K562 (cell line): ENCODE results near the gene CALCOCO2. TPM values are rescaled to one million over a fixed set of nuclear protein-coding genes. Genes with fewer than 3 reads are reported as not detected.

ENCODE experiments used
- E2F4 ChIP-seq: sonication (generic); formaldehyde crosslinking; IDR thresholded peaks from 2 replicates; pipeline ENCODE4 v1.8.0; 2022; ENCODE audit warnings: mild to moderate bottlenecking, low read depth, missing genetic modification reagents
- GATAD2B ChIP-seq: fragments of 450-650 bp; IDR thresholded peaks from 2 replicates; pipeline ENCODE4 v1.6.1; 2017; ENCODE audit warnings: mild to moderate bottlenecking, borderline replicate concordance
- KAT8 ChIP-seq: fragments of 450-650 bp; IDR thresholded peaks from 2 replicates; pipeline ENCODE4 v1.6.1; 2016; ENCODE audit warnings: low read depth, mild to moderate bottlenecking
- MAZ ChIP-seq, 2 experiments: fragments of 450-650 bp in 1 of 2; sonication (generic) in 1 of 2; formaldehyde crosslinking; IDR thresholded peaks in 1 of 2; conservative IDR thresholded peaks in 1 of 2; 2 replicates each; pipeline versions ENCODE4 v1.4.0 to v1.5.0; 2020; ENCODE audit warnings: mild to moderate bottlenecking in 1 of 2, missing genetic modification reagents in 1 of 2
- NR2C1 ChIP-seq, 2 experiments: fragments of 450-650 bp; IDR thresholded peaks; 2 replicates each; pipeline ENCODE4 v1.6.1; 2017; ENCODE audit warnings: mild to moderate bottlenecking in 2 of 2, antibody characterized with exemption in 1 of 2, inconsistent platforms in 1 of 2, missing compliant biosample characterization in 1 of 2, missing genetic modification characterization in 1 of 2
- PYGO2 ChIP-seq: fragments of 450-650 bp; IDR thresholded peaks from 2 replicates; pipeline ENCODE4 v1.6.1; 2016; ENCODE audit warnings: mild to moderate bottlenecking, missing genetic modification characterization, moderate library complexity, missing compliant biosample characterization
- SOX6 ChIP-seq: fragments of 450-650 bp; IDR thresholded peaks from 2 replicates; pipeline ENCODE4 v1.6.1; 2014; ENCODE audit warnings: mild to moderate bottlenecking
- SRSF1 ChIP-seq: fragments of 200-400 bp; formaldehyde crosslinking; IDR thresholded peaks from 2 replicates; pipeline ENCODE4 v1.6.1; 2017; ENCODE audit warnings: mild to moderate bottlenecking, low read depth, low read length, moderate library complexity
- ZNF134 ChIP-seq: fragments of 250-450 bp; sonication (Bioruptor Pico); conservative IDR thresholded peaks from 2 replicates; pipeline ENCODE4 v1.4.0; 2020
- ZNF280B ChIP-seq: fragments of 250-450 bp; sonication (Bioruptor Pico); IDR thresholded peaks from 2 replicates; pipeline ENCODE4 v1.5.1; 2021; ENCODE audit warnings: mild to moderate bottlenecking
- ZNF586 ChIP-seq: fragments of 450-650 bp; formaldehyde crosslinking; conservative IDR thresholded peaks from 2 replicates; pipeline ENCODE4 v1.4.0; 2020; ENCODE audit warnings: mild to moderate bottlenecking, moderate library complexity
- ZNF707 ChIP-seq: fragments of 250-450 bp; sonication (Bioruptor Pico); conservative IDR thresholded peaks from 2 replicates; pipeline ENCODE4 v1.8.0; 2022; ENCODE audit warnings: inconsistent platforms, mild to moderate bottlenecking, moderate library complexity
- ZNF717 ChIP-seq: fragments of 250-450 bp; sonication (Bioruptor Pico); IDR thresholded peaks from 2 replicates; pipeline ENCODE4 v1.5.0; 2021
- polyA plus RNA-seq, 8 experiments: library from polyadenylated mRNA; depleted of rRNA in 4 of 8; stranded (reverse) in 5 of 8; unstranded in 3 of 8; fragments of >200 nt; fragmentation: Nextera tagmentation in 2 of 8; fragmentation: Illumina TruSeq in 1 of 8; extraction: Ambion mirVana in 2 of 8; extraction: Trizol in 1 of 8; gene quantifications; 2 replicates each; pipeline versions ENCODE4 v1.2.1 to v1.2.3, GENCODE V29; 2011 to 2014; ENCODE audit warnings: inconsistent platforms in 1 of 8, missing spikeins in 1 of 8
- total RNA-seq, 7 experiments: library from RNA; depleted of rRNA in 6 of 7; stranded (reverse); fragments of >200 nt in 6 of 7; fragmentation: Illumina TruSeq in 2 of 7; extraction: Trizol in 2 of 7; gene quantifications; 2 replicates each; pipeline versions ENCODE4 v1.2.1 to v1.2.3, GENCODE V29; 2011 to 2021; ENCODE audit warnings: low replicate concordance in 1 of 7
- TF ChIP-seq, protein P1 (sequence below): fragments of 250-450 bp; sonication (Bioruptor Pico); IDR thresholded peaks from 2 replicates; pipeline ENCODE4 v1.8.0; 2022; ENCODE audit warnings: inconsistent platforms
- TF ChIP-seq, protein P2 (sequence below), 2 experiments: IDR thresholded peaks in 1 of 2; conservative IDR thresholded peaks in 1 of 2; 2 replicates each; pipeline ENCODE4 v1.6.1; 2016; ENCODE audit warnings: low read depth in 2 of 2, mild to moderate bottlenecking in 1 of 2, missing compliant biosample characterization in 1 of 2, missing genetic modification characterization in 1 of 2, moderate library complexity in 1 of 2
- TF ChIP-seq, protein P3 (sequence below), 3 experiments: IDR thresholded peaks in 2 of 3; conservative IDR thresholded peaks in 1 of 3; 2 replicates each; pipeline ENCODE4 v1.5.1; 2011 to 2012; ENCODE audit warnings: low read length in 3 of 3, mild to moderate bottlenecking in 3 of 3, control low read depth in 2 of 3, improper control_type of control experiment in 1 of 3, inconsistent platforms in 1 of 3, low read depth in 1 of 3, mixed read lengths in 1 of 3, moderate library complexity in 1 of 3; ENCODE audit not compliant: insufficient read depth in 2 of 3

Gene CALCOCO2
- total and polyA plus RNA-seq, 9 of the 15 experiments (the other 6 are each of a cell fraction or from before 2014, with no cell fraction given): 24.1 to 87.3 (median 67.5) TPM

GRCh38 chr17:48825446-48826381, 5.1 kb upstream of the CALCOCO2 start (continued):
- TF ChIP-seq, protein P1, sequence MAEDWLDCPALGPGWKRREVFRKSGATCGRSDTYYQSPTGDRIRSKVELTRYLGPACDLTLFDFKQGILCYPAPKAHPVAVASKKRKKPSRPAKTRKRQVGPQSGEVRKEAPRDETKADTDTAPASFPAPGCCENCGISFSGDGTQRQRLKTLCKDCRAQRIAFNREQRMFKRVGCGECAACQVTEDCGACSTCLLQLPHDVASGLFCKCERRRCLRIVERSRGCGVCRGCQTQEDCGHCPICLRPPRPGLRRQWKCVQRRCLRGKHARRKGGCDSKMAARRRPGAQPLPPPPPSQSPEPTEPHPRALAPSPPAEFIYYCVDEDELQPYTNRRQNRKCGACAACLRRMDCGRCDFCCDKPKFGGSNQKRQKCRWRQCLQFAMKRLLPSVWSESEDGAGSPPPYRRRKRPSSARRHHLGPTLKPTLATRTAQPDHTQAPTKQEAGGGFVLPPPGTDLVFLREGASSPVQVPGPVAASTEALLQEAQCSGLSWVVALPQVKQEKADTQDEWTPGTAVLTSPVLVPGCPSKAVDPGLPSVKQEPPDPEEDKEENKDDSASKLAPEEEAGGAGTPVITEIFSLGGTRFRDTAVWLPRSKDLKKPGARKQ (CRISPR knock-in tag): peak; percentile 95
- TF ChIP-seq MAZ (CRISPR knock-in tag; conservative IDR thresholded peaks at IDR 0.05 in 1 of 2, IDR thresholded peaks at IDR 0.05 in 1 of 2) (peak; percentile 36 to 83; a peak in 3 of 4 replicates), ZNF707 (CRISPR knock-in tag) (peak; percentile 80), SRSF1 (no peak), SOX6 (0 out of 2 replicates have a peak, but pooled peaks have one; percentile 27), ZNF280B (CRISPR knock-in tag) (peak; percentile 83; the same call in 1 of the 2 replicates), KAT8 (no peak), GATAD2B (no peak), PYGO2 (tag) (peak; percentile 99), E2F4 (CRISPR knock-in tag) (no peak), ZNF717 (CRISPR knock-in tag) (peak; percentile 94), ZNF134 (CRISPR knock-in tag) (peak; percentile 87), NR2C1 (IDR thresholded peaks at IDR 0.05) (no peak), NR2C1 (tag; IDR thresholded peaks at IDR 0.05) (peak; percentile 97), ZNF586 (peak; percentile 84; the same call in 1 of the 2 replicates)
- TF ChIP-seq, protein P2, sequence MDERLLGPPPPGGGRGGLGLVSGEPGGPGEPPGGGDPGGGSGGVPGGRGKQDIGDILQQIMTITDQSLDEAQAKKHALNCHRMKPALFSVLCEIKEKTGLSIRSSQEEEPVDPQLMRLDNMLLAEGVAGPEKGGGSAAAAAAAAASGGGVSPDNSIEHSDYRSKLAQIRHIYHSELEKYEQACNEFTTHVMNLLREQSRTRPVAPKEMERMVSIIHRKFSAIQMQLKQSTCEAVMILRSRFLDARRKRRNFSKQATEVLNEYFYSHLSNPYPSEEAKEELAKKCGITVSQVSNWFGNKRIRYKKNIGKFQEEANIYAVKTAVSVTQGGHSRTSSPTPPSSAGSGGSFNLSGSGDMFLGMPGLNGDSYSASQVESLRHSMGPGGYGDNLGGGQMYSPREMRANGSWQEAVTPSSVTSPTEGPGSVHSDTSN (CRISPR knock-in tag; IDR thresholded peaks at IDR 0.05; ENCODE audit: low read depth): no peak
- TF ChIP-seq, protein P2 (tag; conservative IDR thresholded peaks at IDR 0.05; ENCODE audit: low read depth): peak; percentile 89
- TF ChIP-seq, protein P3, sequence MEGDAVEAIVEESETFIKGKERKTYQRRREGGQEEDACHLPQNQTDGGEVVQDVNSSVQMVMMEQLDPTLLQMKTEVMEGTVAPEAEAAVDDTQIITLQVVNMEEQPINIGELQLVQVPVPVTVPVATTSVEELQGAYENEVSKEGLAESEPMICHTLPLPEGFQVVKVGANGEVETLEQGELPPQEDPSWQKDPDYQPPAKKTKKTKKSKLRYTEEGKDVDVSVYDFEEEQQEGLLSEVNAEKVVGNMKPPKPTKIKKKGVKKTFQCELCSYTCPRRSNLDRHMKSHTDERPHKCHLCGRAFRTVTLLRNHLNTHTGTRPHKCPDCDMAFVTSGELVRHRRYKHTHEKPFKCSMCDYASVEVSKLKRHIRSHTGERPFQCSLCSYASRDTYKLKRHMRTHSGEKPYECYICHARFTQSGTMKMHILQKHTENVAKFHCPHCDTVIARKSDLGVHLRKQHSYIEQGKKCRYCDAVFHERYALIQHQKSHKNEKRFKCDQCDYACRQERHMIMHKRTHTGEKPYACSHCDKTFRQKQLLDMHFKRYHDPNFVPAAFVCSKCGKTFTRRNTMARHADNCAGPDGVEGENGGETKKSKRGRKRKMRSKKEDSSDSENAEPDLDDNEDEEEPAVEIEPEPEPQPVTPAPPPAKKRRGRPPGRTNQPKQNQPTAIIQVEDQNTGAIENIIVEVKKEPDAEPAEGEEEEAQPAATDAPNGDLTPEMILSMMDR (IDR thresholded peaks at IDR 0.05 in 2 of 3, conservative IDR thresholded peaks at IDR 0.05 in 1 of 3; ENCODE audit: insufficient read depth in 2 of 3, low read depth in 1 of 3, low read length in 3 of 3): no peak
